ENCODE measurements around the gene UBE2L5. TPM values are rescaled to one million over a fixed set of nuclear protein-coding genes. Genes with fewer than 3 reads are reported as not detected.

Gene UBE2L5
- total and polyA plus RNA-seq, 2 donors (not counting 1 experiment from before 2014, with no cell fraction given): 0.20 TPM; not detected in 1

GRCh38 chr13:30454991-30455390 lies 32.7 kb downstream of the UBE2L5 start:
- Histone ChIP-seq H3K79me2 (ENCODE audit: control insufficient read depth, insufficient read depth, low read length) (no peaks in the 10 kb centered on the region), H3K27ac (ENCODE audit: insufficient read depth, low read length) (no peak overlapping the region), H4K20me1 (ENCODE audit: control insufficient read depth, extremely low read depth, insufficient read depth, low read length) (no peaks in the 10 kb centered on the region), H3K4me2 (ENCODE audit: extremely low read depth, insufficient read depth, low read length) (no peak overlapping the region), H3K9ac (ENCODE audit: insufficient read depth, low read length) (no peak overlapping the region), H3K4me3 (replicated peaks in 1 of 4; ENCODE audit: control extremely low read depth in 1 of 4, insufficient read depth in 1 of 4, low read depth in 3 of 4, low read length in 4 of 4) (no peak overlapping the region), H3K9me3 (ENCODE audit: control insufficient read depth, insufficient read depth, low read depth, low read length) (no peaks in the 10 kb centered on the region), H3K4me1 (ENCODE audit: control insufficient read depth, extremely low read depth, insufficient read depth, low read length) (no peaks in the 10 kb centered on the region), H3K36me3 (ENCODE audit: control insufficient read depth, insufficient read depth, low read length) (no peaks in the 10 kb centered on the region), H3K27me3 (ENCODE audit: control insufficient read depth, insufficient read depth, low read length) (no peaks in the 10 kb centered on the region), H2AFZ (ENCODE audit: low read length) (no peak overlapping the region)
- TF ChIP-seq EZH2 (IDR thresholded peaks at IDR 0.05; ENCODE audit: low read length, missing control alignments) (no peak), CTCF (conservative IDR thresholded peaks at IDR 0.05 in 1 of 2, IDR thresholded peaks at IDR 0.05 in 1 of 2; ENCODE audit: low read depth in 1 of 2, low read length in 2 of 2) (no peak)
- no peak for DNase-seq (ENCODE audit: low read depth in 2 of 2)

- no peaks in the 10 kb centered on the region for H3K4me1 ChIP-seq (ENCODE audit: control insufficient read depth, extremely low read depth, insufficient read depth, low read length)
- no peaks in the 10 kb centered on the region for H3K79me2 ChIP-seq (ENCODE audit: control insufficient read depth, insufficient read depth, low read length)
- no peaks in the 10 kb centered on the region for H3K27me3 ChIP-seq (ENCODE audit: control insufficient read depth, insufficient read depth, low read length)
- no peaks in the 10 kb centered on the region for H3K36me3 ChIP-seq (ENCODE audit: control insufficient read depth, insufficient read depth, low read length)
- no peak overlapping the region for H3K9ac ChIP-seq (ENCODE audit: insufficient read depth, low read length)
- no peak overlapping the region for H3K4me2 ChIP-seq (ENCODE audit: extremely low read depth, insufficient read depth, low read length)
- H3K27ac ChIP-seq (ENCODE audit: insufficient read depth, low read length): no peak overlapping the region
- DNase-seq (ENCODE audit: low read depth in 2 of 2): no peak
- no peak overlapping the region for H3K4me3 ChIP-seq (replicated peaks in 1 of 4; ENCODE audit: control extremely low read depth in 1 of 4, insufficient read depth in 1 of 4, low read depth in 3 of 4, low read length in 4 of 4)
- H2AFZ ChIP-seq (ENCODE audit: low read length): no peak overlapping the region
- H4K20me1 ChIP-seq (ENCODE audit: control insufficient read depth, extremely low read depth, insufficient read depth, low read length): no peaks in the 10 kb centered on the region
- no peaks in the 10 kb centered on the region for H3K9me3 ChIP-seq (ENCODE audit: control insufficient read depth, insufficient read depth, low read depth, low read length)
- TF ChIP-seq CTCF (conservative IDR thresholded peaks at IDR 0.05 in 1 of 2, IDR thresholded peaks at IDR 0.05 in 1 of 2; ENCODE audit: low read depth in 1 of 2, low read length in 2 of 2) (no peak), EZH2 (IDR thresholded peaks at IDR 0.05; ENCODE audit: low read length, missing control alignments) (no peak)
Observed at GRCh38 chr13:30456290-30456689, 34.0 kb downstream of the UBE2L5 start.

GRCh38 chr13:30457306-30457891 lies 35.1 kb downstream of the UBE2L5 start:
- H3K4me2 ChIP-seq (ENCODE audit: extremely low read depth, insufficient read depth, low read length): no peak overlapping the region

More at GRCh38 chr13:30457306-30457891, 35.1 kb downstream of the UBE2L5 start:
- H4K20me1 ChIP-seq (ENCODE audit: control insufficient read depth, extremely low read depth, insufficient read depth, low read length): no peaks in the 10 kb centered on the region
- H3K4me1 ChIP-seq (ENCODE audit: control insufficient read depth, extremely low read depth, insufficient read depth, low read length): no peaks in the 10 kb centered on the region
- no peak overlapping the region for H2AFZ ChIP-seq (ENCODE audit: low read length)
- TF ChIP-seq CTCF (conservative IDR thresholded peaks at IDR 0.05 in 1 of 2, IDR thresholded peaks at IDR 0.05 in 1 of 2; ENCODE audit: low read depth in 1 of 2, low read length in 2 of 2) (no peak), EZH2 (IDR thresholded peaks at IDR 0.05; ENCODE audit: low read length, missing control alignments) (no peak)
- no peak overlapping the region for H3K27ac ChIP-seq (ENCODE audit: insufficient read depth, low read length)
- H3K4me3 ChIP-seq (replicated peaks in 1 of 4; ENCODE audit: control extremely low read depth in 1 of 4, insufficient read depth in 1 of 4, low read depth in 3 of 4, low read length in 4 of 4): no peak overlapping the region
- H3K79me2 ChIP-seq (ENCODE audit: control insufficient read depth, insufficient read depth, low read length): peaks cover 8% of the 10 kb centered on the region
- no peak for DNase-seq (ENCODE audit: low read depth in 2 of 2)
- no peaks in the 10 kb centered on the region for H3K36me3 ChIP-seq (ENCODE audit: control insufficient read depth, insufficient read depth, low read length)
- no peaks in the 10 kb centered on the region for H3K9me3 ChIP-seq (ENCODE audit: control insufficient read depth, insufficient read depth, low read depth, low read length)
- no peak overlapping the region for H3K9ac ChIP-seq (ENCODE audit: insufficient read depth, low read length)
- no peaks in the 10 kb centered on the region for H3K27me3 ChIP-seq (ENCODE audit: control insufficient read depth, insufficient read depth, low read length)
